GM18868 (cell line): ENCODE measurements around the gene TRPC4.

Experiments
- ATAC-seq: cut with Tn5 transposase; IDR thresholded peaks from one replicate; pipeline ENCODE4 v1.9.1; 2021; ENCODE audit warnings: mild to moderate bottlenecking, moderate library complexity; ENCODE audit not compliant: unreplicated experiment

Gene TRPC4

DNA sequence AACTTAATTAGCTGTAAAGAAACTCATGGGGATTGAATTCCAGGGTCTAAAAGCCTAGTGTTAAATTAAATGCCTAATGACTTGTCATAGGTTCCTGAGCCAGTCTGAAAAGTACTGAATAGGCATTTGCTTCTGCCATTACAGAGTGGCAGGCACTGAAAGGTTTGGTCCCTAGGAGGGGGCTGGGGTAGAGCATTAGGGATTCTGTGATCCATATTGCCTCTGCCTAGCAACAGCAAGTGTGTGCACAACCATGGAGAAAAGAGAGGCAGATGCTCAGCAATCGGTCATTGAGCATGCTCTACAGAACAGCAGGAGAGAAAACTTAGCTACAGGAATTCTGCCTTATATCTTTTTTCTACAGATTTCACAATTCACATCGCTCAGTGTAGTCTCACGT, 133.5 kb downstream of the TRPC4 start:
- no peak for ATAC-seq

DNA sequence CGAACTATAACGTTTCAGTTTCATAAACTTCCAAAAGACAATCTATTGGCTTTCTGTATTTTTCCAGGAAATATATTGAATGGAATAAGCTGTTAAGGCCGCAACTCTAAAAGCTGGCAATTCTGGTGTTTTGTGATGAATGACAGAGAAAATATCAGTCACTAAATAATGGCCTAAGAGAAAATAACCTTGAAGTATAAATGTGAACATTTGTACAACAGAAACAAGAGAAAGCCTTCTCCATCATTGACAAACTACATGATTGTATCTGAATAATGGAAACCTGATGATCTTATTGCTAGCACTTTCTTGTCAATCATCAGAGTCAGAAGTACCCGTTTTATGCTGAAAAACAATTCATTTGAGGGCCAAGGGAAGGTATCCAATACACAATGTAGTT, 134.3 kb downstream of the TRPC4 start:
- no peak for ATAC-seq

- ATAC-seq: no peak
Observed at GRCh38 chr13:37729876-37730275, 139.7 kb downstream of the TRPC4 start.

DNA sequence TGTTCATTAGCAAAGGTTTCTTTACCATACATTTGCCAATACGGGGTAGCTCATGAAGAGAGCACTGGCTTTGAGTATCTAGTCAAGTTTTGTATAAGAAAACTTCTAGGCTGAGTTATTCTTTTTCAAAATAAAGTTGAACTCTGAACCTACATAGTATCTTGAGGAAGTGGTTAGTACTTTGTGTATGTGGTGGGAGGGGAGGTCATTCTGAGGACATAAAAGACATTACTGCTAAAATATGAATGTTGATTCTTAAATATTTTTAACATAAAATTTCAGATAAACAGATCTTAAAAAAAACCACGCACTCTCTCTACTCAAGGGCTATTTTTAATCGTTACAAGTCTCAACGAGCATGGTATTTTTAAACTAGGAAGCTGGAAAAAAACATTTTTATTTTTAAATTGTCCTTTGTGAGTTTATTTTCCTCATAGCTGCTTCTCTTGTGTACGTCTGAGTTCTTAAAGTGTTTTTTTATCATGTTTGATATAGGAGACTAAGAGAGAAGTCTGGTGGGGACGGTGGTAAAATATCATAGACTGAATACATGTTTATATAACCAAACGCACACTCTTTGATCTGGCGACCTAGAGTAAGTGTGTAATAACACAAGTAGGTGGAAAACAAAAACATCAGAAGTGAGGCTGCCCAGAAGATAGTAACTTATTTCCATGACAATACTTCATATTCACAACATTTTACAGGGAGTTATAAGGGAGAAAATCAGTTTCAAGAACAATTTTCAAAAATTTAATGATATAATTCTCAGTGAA, 153.0 kb downstream of the TRPC4 start:
- ATAC-seq: no peak

- no peak for ATAC-seq
Observed at GRCh38 chr13:37715606-37716015, 154.0 kb downstream of the TRPC4 start.

DNA sequence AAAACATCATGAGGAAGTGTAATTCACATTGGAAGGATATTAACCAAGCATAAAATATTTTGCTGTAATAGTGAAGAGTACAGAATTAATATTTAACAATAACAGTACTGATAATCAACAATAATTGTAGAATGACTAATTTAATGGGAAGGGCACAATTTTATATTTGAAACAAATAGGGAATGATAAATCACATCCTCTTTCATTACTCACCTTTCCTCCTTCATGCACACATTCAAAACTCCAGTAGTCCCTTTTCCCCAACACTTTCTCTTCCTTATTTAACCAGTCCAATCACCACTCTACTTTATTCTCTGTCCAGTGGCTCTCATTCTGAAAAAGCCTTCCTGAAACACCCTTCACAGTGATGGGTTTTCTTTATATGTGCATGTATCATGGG, 160.3 kb downstream of the TRPC4 start:
- no peak for ATAC-seq

DNA sequence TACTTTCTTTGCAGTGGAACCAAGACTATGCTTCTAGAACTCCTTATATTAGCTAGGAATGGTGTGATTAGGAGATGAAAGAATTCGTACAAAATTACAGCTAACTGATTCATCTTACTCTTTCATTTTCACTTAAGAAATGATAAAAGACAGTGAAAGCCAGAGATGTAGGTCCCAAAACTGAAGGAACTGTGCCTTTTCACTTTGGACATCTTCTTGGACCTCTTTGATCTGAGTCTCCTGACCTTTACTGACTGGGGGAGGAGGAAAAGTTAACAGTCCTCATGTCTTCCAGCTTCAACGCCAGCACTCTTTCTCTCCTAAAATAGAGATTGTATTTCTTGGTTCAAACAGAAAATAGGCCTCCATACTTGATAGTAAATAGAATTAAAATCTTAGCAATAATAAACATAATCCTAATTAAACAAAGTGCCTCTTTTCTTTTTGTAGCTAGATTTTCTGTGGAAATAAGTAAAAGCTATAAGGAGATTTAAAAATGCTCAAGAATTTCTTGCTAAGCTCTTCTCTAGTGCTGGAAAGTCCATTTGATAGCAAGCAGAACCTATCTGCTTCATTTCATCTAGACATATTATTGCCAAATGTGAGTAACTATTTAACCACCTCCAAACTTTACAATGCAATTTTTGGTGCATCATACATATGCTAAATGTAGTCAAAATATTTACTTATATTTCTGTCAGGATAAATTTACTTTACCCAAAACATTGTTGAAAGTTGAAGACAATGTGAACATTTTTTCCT, 161.7 kb downstream of the TRPC4 start:
- ATAC-seq: no peak

DNA sequence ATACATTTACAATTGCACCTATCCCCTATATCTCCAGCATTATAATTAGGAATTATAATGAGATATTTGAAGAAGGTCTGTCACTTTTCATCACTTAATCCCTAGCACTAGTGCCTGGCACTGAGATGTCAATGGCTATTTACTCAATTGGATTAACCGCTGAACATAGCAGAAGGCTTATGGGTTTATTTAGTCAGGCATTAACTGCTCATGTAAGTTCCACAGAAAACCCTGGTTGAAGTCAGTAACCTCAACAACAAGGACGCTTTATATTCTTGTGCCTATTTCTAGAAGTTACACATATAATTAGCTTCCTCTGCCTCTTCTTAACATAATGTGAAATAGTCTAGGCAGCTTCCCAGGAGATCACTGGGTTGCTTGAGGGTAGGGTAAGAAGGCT, 163.5 kb downstream of the TRPC4 start:
- ATAC-seq: no peak

- ATAC-seq: no peak
Observed at GRCh38 chr13:37701972-37702371, 167.6 kb downstream of the TRPC4 start.

DNA sequence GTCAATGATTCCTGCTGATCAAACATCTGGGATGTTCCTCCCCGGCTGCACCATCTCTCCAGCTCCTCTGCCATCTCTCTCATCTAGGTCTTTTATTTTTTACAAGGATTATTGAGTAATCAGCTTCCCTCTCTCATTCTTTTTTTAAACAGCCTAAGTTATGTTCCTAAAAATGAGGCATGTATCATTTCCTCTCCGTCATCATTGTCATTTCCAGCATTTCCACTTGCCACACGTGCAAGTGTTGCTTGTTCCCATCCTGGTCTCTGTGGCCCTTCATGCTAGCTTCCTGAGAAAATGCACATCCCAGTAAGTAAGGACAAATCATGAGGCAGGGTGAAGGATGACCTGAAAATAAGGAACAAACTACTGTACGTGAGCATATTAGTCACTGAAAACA, 168.3 kb downstream of the TRPC4 start:
- no peak for ATAC-seq

DNA sequence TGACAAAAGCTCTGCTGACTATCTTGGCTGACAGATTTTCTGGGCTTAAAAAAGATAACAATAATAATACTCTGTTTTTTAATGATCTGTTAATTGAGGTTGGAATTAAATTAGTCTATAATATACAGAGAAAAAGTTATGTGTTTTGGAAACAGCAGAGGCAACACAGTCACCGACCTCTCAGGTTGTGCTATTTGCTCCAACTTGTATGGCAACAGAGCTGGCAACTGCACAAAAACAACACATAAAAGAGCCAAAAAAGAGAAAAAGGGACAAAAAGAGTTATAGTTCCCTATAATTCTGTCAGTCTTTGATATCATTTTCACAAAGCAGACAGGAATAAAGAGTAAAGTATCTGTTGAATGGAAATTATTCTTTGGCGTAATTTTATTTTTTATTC, 168.7 kb downstream of the TRPC4 start:
- ATAC-seq: no peak

- ATAC-seq: no peak
Observed at GRCh38 chr13:37695200-37695599, 174.4 kb downstream of the TRPC4 start.

- no peak for ATAC-seq
Observed at GRCh38 chr13:37690361-37690760, 179.2 kb downstream of the TRPC4 start.

GRCh38 chr13:37686501-37686900, 183.1 kb downstream of the TRPC4 start:
- ATAC-seq: no peak

- ATAC-seq: no peak
Observed at GRCh38 chr13:37685206-37685605, 184.4 kb downstream of the TRPC4 start.

- no peak for ATAC-seq
Observed at GRCh38 chr13:37682496-37682895, 187.1 kb downstream of the TRPC4 start.

DNA sequence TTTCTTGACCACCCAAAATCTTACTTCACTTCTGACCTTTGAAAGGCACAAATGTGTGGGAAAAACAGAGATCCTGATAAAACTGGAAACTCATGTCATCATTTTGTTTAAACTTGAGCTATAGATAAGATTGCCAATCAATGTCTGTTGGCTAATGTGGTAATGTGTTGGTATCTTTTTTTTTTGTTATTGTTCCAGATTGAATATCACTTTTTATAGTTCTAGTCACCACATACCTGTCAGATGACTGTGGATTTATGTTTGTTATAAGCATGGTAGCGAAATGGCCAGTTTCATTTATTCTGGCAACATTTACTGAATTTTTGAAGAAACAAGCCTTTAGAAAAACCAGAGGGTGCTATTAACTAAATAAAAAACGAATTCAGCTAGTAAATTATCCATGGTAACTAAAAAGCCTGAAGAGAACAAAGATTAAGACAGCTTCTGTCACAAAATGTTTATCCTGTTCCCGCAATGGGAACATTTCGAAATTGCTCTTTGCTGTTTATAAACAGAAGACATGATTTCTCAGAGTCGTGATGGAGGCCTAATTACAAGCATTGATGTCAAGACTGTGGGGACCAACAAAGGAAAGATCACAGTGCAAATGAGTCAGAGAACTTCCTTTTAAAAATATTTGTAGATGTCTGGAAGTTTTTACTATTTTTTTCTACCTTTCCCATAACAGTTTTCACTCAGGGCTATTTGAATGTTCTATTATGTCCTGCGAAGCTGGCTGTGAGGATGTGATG, 188.1 kb downstream of the TRPC4 start:
- no peak for ATAC-seq

- no peak for ATAC-seq
Observed at GRCh38 chr13:37680137-37680536, 189.4 kb downstream of the TRPC4 start.

DNA sequence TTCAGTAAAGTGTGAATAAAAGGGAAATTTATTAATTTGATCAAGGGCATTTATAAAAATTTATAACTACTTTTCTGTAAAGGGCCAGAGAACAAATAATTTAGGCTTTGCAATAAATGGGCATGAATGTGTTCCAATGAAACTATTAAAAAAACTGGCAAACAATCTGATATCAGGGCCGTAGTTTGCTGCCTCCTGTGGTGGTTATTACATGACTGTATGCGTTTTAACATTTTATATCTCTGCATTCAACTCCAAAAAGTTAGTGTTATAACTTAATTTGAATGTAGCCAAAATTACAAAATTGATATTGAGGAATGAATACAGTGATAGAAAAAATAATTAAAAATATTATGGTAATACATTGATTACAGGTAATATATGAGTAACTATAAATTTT, 190.5 kb downstream of the TRPC4 start:
- no peak for ATAC-seq

DNA sequence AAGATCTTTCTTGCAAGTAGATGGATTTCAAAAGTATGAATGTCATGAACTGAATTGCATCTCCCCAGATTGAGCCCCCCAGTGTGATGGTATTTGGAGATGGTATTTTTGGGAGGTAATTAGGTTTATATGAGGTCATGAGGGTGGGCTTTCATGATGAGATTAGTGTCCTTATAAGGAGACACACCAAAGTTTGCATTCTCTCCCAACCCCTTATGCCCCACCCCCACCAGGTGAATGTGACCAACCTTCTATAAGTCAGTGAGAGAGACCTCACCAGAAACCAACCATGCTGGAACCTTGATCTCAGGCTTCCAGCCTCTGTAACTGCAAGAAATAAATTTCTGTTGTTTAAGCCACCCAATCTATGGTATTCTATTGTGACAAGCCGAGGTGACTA, 199.7 kb downstream of the TRPC4 start:
- no peak for ATAC-seq

DNA sequence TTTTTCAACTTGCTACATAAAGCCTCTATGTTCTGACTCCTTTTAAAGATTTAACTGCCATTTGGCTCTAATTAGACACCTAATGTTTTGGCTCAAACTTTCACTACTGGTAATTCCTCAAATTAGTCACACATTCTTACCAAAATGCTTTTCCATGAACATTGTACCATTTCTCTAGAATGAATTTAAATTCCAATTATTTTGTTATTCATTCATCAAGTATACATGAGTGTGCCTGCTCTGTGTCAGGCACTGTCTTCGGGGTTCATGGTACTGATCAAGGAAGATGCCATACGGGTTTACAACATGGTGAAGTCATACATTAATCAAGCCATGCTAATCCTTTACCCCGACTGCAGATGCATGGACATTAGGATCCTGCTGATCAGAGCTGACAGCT, 201.9 kb downstream of the TRPC4 start:
- no peak for ATAC-seq

DNA sequence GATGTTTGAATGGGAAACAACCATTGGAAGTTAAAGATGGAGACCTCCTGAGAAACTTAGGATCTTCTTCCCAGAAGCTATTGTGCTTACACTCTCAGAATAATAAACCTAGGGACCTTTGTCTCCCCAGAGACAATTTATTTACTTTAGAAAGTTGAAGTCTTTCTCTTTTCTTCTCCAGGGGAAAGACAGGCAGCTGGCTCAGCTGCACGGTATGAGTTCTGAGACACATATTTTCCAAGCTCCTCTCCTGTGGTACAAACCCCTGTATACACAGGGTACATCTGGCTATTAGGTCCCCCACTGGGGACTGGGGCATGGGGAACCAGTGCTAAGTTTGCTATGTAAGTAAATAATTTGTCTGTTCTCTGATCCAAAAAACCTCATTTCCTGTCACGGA, 203.5 kb downstream of the TRPC4 start:
- no peak for ATAC-seq
